Fibroblast of skin of left quadriceps (primary cell): Measurements from ENCODE around the gene HNRNPCL1.
"Not testable (repeated sequence)": the region's sequence is repeated elsewhere in the genome, so short reads cannot be mapped to it uniquely, and the experiment has no call there.

Experiments
- DNase-seq, 2 experiments: peaks; one replicate each; pipeline ENCODE4 v3.0.0-alpha.2; 2013; ENCODE audit warnings: low read depth in 2 of 2

The HNRNPCL1 gene

GRCh38 chr1:12848620-12849019 is at the start of gene HNRNPCL1:
HNRNPCL1 (minus strand) TSS chr1:12848720; CDS start chr1:12848289, 431 bp downstream.
- DNase-seq = not testable (repeated sequence)

- not testable (repeated sequence) for DNase-seq
Observed at GRCh38 chr1:12898170-12898569, 49.6 kb upstream of the HNRNPCL1 start, which contains the start of gene PRAMEF10. PRAMEF10 (minus strand) TSS chr1:12898270; CDS start chr1:12895847, 2,423 bp downstream.

- not testable (repeated sequence) for DNase-seq
Observed at GRCh38 chr1:12886101-12886500, 37.6 kb upstream of the HNRNPCL1 start, which contains the start of gene PRAMEF4. PRAMEF4 (minus strand) TSS chr1:12886201; CDS start chr1:12883394, 2,807 bp downstream.

GRCh38 chr1:12878453-12878852 is 29.9 kb upstream of the HNRNPCL1 start:
- not testable (repeated sequence) for DNase-seq

GRCh38 chr1:12863131-12863880 is 14.8 kb upstream of the HNRNPCL1 start:
- DNase-seq = not testable (repeated sequence)

GRCh38 chr1:12856786-12857185 is 8.3 kb upstream of the HNRNPCL1 start, which contains the start of gene PRAMEF2:
PRAMEF2 (plus strand) TSS chr1:12857086; CDS start chr1:12859010, 1,924 bp downstream.
- DNase-seq = not testable (repeated sequence)

- DNase-seq = no peak
Observed at GRCh38 chr1:12851779-12852178, 3.3 kb upstream of the HNRNPCL1 start.

GRCh38 chr1:12833251-12833650 is 15.3 kb downstream of the HNRNPCL1 start:
- DNase-seq = not testable (repeated sequence)

GRCh38 chr1:12831310-12831709 is 17.2 kb downstream of the HNRNPCL1 start, which contains the start of gene PRAMEF11:
PRAMEF11 (minus strand) TSS chr1:12831410; CDS start chr1:12828789, 2,621 bp downstream.
- not testable (repeated sequence) for DNase-seq

GRCh38 chr1:12819061-12819460 is 29.5 kb downstream of the HNRNPCL1 start:
- not testable (repeated sequence) for DNase-seq

- DNase-seq = no peak
Observed at GRCh38 chr1:12811409-12811784, 37.1 kb downstream of the HNRNPCL1 start.

- peak; percentile 24 to 26 for DNase-seq
Observed at GRCh38 chr1:12810691-12811408, 37.7 kb downstream of the HNRNPCL1 start.

- DNase-seq = no peak
Observed at GRCh38 chr1:12809933-12810332, 38.6 kb downstream of the HNRNPCL1 start.

- no peak for DNase-seq
Observed at GRCh38 chr1:12799730-12800129, 48.8 kb downstream of the HNRNPCL1 start.

- DNase-seq = no peak
Observed at GRCh38 chr1:12798911-12799310, 49.6 kb downstream of the HNRNPCL1 start.
